Stomach (tissue), 9 donors: Measurements from ENCODE around the gene WIZ. TPM values are rescaled to one million over a fixed set of nuclear protein-coding genes. Genes with fewer than 3 reads are reported as not detected.
A peak's percentile ranks its signal among the peaks of the same experiment; 100 is the strongest.

Experiments
- DNase-seq, 2 donors: peaks; one replicate each; pipeline versions ENCODE4 v3.0.0 to v3.0.0-alpha.2; 2013 to 2019
- H3K27ac ChIP-seq, 5 donors: fragments of 200-600 bp in 4 of 5; sonication (generic) in 4 of 5; one replicate each; pipeline ENCODE4 v1.5.1; 2013 to 2019; ENCODE audit warnings: mild to moderate bottlenecking in 1 of 5, moderate library complexity in 1 of 5
- H3K27me3 ChIP-seq, 3 donors: fragments of 200-600 bp; sonication (generic); one replicate each; pipeline ENCODE4 v1.5.1; 2017 to 2019; ENCODE audit warnings: mixed run types in 1 of 3
- H3K36me3 ChIP-seq, 4 donors: fragments of 200-600 bp; sonication (generic); 1 replicate in 3 of 4; 2 replicates in 1 of 4; pipeline ENCODE4 v1.5.1; 2016 to 2019
- H3K4me1 ChIP-seq, 4 donors: fragments of 200-600 bp; sonication (generic); one replicate each; pipeline ENCODE4 v1.5.1; 2016 to 2019
- H3K4me3 ChIP-seq, 4 donors: fragments of 200-600 bp; sonication (generic) in 3 of 4; one replicate each; pipeline ENCODE4 v1.5.1; 2016 to 2019; ENCODE audit warnings: mild to moderate bottlenecking in 1 of 4
- H3K9me3 ChIP-seq, 4 donors: fragments of 200-600 bp; sonication (generic); one replicate each; pipeline ENCODE4 v1.5.1; 2016 to 2019
- EP300 ChIP-seq: sonication (generic); formaldehyde crosslinking; IDR thresholded peaks from one replicate; pipeline ENCODE4 v1.6.1; 2017; ENCODE audit warnings: antibody characterized with exemption
- POLR2A ChIP-seq, 4 donors: fragments of 450-650 bp; IDR thresholded peaks; one replicate each; pipeline ENCODE4 v1.6.1; 2016; ENCODE audit warnings: antibody characterized with exemption in 4 of 4, control low read depth in 2 of 4, mild to moderate bottlenecking in 1 of 4, moderate library complexity in 1 of 4
- POLR2AphosphoS5 ChIP-seq, 3 donors: sonication (generic); formaldehyde crosslinking; IDR thresholded peaks; one replicate each; pipeline ENCODE4 v1.6.1; 2016; ENCODE audit warnings: antibody characterized with exemption in 3 of 3
- WGBS, 5 donors: extraction: QIAGEN DNeasy Blood & Tissue Kit in 3 of 5; methylation state at CpG; one replicate each; pipeline versions ENCODE4 v1.1.5 to v1.1.7; 2013 to 2018; 5-methylcytosine and 5-hydroxymethylcytosine counted together
- intact Hi-C: fragments of 100-400 bp; cut with DNase I; formaldehyde crosslinking; loops from one replicate; pipeline ENCODE4 v1.15.1; 2023; ENCODE audit warnings: low total_unique reads
- polyA plus RNA-seq, 3 donors: library from polyadenylated mRNA; stranded (reverse); fragments of 200-250 nt; gene quantifications; one replicate each; pipeline ENCODE4 v1.2.3, GENCODE V29; 2013
- total RNA-seq, 5 donors: library from RNA; depleted of rRNA; stranded (reverse); fragments of >200 nt; gene quantifications; one replicate each; pipeline versions ENCODE4 v1.1.0 to v1.2.3, GENCODE V29; 2014 to 2016
- TF ChIP-seq, protein P1 (sequence below), 7 experiments: fragments of 450-650 bp in 4 of 7; fragments of 200-600 bp in 3 of 7; sonication (generic) in 3 of 7; IDR thresholded peaks; one replicate each; pipeline ENCODE4 v1.5.1; 2016 to 2019; ENCODE audit warnings: antibody characterized with exemption in 7 of 7, control low read depth in 2 of 7, mild to moderate bottlenecking in 1 of 7
- donor health status: healthy with polysubstance abuse.
- donor health status: Bipolar disorder and iron deficiency.
- donor health status: healthy.

The WIZ gene
- total and polyA plus RNA-seq, 8 donors: 13.9 to 124 (median 18.3) TPM

DNA sequence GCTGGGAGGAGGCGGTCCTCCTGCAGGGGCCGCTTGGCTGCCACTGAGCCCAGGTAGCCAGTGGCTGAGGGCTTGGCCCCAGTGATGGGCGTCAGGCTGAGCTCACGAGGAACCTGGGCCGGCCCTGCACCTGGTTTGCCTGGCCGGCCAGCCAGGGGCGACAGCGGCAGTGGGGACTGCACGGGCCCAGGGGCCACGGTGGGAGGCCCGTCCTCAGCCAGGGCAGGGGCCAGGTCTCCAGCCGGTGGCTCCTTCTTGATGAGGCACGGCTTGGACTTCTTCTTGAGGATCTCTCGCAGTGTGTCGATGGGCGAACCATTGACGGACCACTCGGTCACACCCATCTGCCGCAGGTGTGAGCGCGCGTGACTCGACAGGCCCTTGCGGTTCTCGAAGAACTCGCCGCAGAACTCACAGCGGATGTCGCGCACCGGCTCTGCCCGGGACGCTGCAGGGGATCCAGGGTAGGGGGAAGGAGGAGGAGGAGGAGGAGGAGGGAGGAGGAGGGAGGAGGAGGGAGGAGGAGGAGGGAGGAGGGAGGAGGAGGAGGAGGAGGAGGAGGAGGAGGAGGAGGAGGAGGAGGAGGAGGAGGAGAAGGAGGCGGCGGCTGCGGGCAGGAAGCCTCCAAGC, 24.3 kb downstream of the WIZ start:
- H3K36me3 ChIP-seq: peaks cover 47 to 80% (median 78%) of the 10 kb centered on the region in 4 donors
- H3K27ac ChIP-seq: no peak overlapping the region
- H3K4me3 ChIP-seq: no peak overlapping the region
- no peak for DNase-seq
- WGBS, 5 donors: 93 to 96% (median 94%) methylated on average over 24 to 36 of the region's 36 CpGs
- H3K27me3 ChIP-seq: no peaks in the 10 kb centered on the region
- intact Hi-C loops: no loop called here
- TF ChIP-seq EP300 (no peak), POLR2AphosphoS5 (IDR thresholded peaks at IDR 0.05) (no peak), POLR2A (IDR thresholded peaks at IDR 0.05) (no peak)
- TF ChIP-seq, protein P1, sequence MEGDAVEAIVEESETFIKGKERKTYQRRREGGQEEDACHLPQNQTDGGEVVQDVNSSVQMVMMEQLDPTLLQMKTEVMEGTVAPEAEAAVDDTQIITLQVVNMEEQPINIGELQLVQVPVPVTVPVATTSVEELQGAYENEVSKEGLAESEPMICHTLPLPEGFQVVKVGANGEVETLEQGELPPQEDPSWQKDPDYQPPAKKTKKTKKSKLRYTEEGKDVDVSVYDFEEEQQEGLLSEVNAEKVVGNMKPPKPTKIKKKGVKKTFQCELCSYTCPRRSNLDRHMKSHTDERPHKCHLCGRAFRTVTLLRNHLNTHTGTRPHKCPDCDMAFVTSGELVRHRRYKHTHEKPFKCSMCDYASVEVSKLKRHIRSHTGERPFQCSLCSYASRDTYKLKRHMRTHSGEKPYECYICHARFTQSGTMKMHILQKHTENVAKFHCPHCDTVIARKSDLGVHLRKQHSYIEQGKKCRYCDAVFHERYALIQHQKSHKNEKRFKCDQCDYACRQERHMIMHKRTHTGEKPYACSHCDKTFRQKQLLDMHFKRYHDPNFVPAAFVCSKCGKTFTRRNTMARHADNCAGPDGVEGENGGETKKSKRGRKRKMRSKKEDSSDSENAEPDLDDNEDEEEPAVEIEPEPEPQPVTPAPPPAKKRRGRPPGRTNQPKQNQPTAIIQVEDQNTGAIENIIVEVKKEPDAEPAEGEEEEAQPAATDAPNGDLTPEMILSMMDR (IDR thresholded peaks at IDR 0.05): no peak
- peaks cover 24 to 45% (median 38%) of the 10 kb centered on the region in 4 donors for H3K4me1 ChIP-seq
- H3K9me3 ChIP-seq: peaks cover 0 to 7% (median 0%) of the 10 kb centered on the region in 4 donors

DNA sequence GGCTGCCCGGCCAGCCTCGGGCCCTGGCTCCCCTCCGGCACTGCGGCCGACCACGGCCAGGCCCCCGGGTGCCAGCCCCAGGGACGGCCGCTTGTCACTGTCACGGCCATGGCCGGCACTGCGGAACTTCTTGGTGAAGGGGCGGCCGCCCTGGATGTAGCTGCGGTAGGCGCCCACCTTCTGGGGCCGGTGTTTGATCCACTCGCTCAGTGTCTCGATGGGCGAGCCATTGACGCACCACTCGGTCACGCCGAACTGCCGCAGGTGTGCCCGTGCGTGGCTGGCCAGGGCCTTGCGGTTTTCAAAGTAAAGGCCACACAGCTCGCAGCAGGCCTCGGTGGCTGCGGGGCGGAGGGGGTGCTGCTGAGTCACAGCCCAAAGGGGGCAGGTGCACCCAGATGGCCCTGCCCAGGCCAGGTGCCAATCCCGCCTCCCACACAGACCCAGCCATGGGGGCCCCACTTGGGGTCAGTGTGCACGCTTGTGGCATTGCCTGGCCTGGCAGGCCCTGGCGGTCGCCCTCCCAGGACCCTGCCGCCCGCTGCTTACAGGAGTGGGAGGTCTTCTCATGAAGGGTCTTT, 25.0 kb downstream of the WIZ start:
- no peak overlapping the region for H3K27ac ChIP-seq
- 97 to 100% (median 98%) methylated on average over 20 to 38 of the region's 38 CpGs for WGBS, 5 donors
- no peak for DNase-seq
- H3K4me3 ChIP-seq: no peak overlapping the region
- TF ChIP-seq, protein P1 (IDR thresholded peaks at IDR 0.05): no peak
- TF ChIP-seq POLR2AphosphoS5 (IDR thresholded peaks at IDR 0.05) (no peak), POLR2A (IDR thresholded peaks at IDR 0.05) (no peak), EP300 (no peak)
- peaks cover 19 to 45% (median 38%) of the 10 kb centered on the region in 4 donors for H3K4me1 ChIP-seq
- H3K27me3 ChIP-seq: no peaks in the 10 kb centered on the region
- intact Hi-C loops: no loop called here
- peaks cover 0 to 7% (median 0%) of the 10 kb centered on the region in 4 donors for H3K9me3 ChIP-seq
- H3K36me3 ChIP-seq: peaks cover 47 to 77% (median 75%) of the 10 kb centered on the region in 4 donors

DNA sequence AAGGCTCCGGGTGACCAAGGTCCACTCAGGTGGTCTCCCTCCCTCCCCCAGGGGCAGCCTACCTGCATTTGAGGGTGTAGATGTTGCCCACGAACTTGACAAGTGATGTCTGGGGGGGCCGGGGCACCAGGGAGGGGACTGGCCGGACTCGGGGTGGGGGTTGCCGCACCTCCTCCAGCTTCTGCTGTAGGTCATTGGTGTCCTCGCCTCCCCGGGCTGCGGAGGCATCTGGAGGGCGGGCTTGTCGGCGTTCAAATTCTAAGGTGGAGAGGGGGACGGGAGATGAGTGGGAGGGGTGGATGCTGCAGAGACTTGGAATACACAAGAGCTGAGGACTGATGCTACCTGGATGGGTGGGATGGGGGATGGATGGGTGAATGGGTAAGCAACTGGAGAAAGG, 25.6 kb downstream of the WIZ start:
- Histone ChIP-seq H3K4me1 (peaks cover 22 to 45% (median 38%) of the 10 kb centered on the region in 4 donors), H3K36me3 (peaks cover 47 to 70% (median 69%) of the 10 kb centered on the region in 4 donors), H3K4me3 (no peak overlapping the region), H3K27ac (no peak overlapping the region), H3K9me3 (peaks cover 0 to 7% (median 0%) of the 10 kb centered on the region in 4 donors), H3K27me3 (no peaks in the 10 kb centered on the region)
- WGBS, 5 donors: 91 to 99% (median 97%) methylated on average over 12 to 13 of the region's 13 CpGs
- intact Hi-C loops: no loop called here
- no peak for TF ChIP-seq POLR2A (IDR thresholded peaks at IDR 0.05)
- TF ChIP-seq, protein P1 (IDR thresholded peaks at IDR 0.05): no peak
- no peak for TF ChIP-seq POLR2AphosphoS5 (IDR thresholded peaks at IDR 0.05)
- no peak for TF ChIP-seq EP300
- DNase-seq: no peak

DNA sequence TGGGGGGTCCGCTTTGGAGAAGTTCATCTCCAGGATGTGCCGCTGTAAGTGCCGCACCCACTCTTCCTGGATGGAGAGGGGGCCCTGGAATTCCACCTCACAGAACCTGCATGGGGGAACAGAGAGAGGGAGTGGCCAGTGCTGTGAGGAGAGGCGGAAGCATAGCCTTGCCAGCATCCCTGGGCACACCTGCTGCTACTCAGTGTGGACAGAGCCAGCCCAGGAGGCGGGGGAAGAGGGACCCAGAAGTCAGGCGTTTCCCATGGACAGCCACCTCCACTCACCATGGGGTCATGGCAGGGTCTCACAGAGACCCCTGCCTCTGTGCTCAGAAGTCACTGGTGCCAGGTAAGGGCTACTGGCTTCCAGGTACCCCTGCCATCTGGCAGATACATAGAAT, 26.6 kb downstream of the WIZ start:
- Histone ChIP-seq H3K27ac (peak overlapping the region in 1 of 5 donors; percentile 82), H3K4me3 (no peak overlapping the region), H3K9me3 (peaks cover 0 to 7% (median 0%) of the 10 kb centered on the region in 4 donors), H3K27me3 (no peaks in the 10 kb centered on the region), H3K4me1 (peaks cover 22 to 39% (median 36%) of the 10 kb centered on the region in 4 donors), H3K36me3 (peaks cover 47 to 60% (median 59%) of the 10 kb centered on the region in 4 donors)
- WGBS, 5 donors: 97 to 100% (median 99%) methylated on average over 6 of the region's 6 CpGs
- intact Hi-C loops: no loop called here
- TF ChIP-seq POLR2A (IDR thresholded peaks at IDR 0.05): no peak
- TF ChIP-seq EP300: no peak
- TF ChIP-seq, protein P1 (IDR thresholded peaks at IDR 0.05): no peak
- no peak for TF ChIP-seq POLR2AphosphoS5 (IDR thresholded peaks at IDR 0.05)
- DNase-seq: no peak
